ENCODE measurements around the gene MRPL28.

GRCh38 chr16:321532-321931 lies 48.8 kb downstream of the MRPL28 start:
- TF ChIP-seq YY1 (IDR thresholded peaks at IDR 0.05; ENCODE audit: insufficient read depth, insufficient read length): no peak
- TF ChIP-seq ZNF274 (IDR thresholded peaks at IDR 0.05; ENCODE audit: low read depth, low read length): no peak
- no peak for TF ChIP-seq SUZ12 (IDR thresholded peaks at IDR 0.05; ENCODE audit: extremely low read depth, insufficient read depth, insufficient read length)
